K562 (cell line): ENCODE data around the gene KCNMB1. TPM values are rescaled to one million over a fixed set of nuclear protein-coding genes. Genes with fewer than 3 reads are reported as not detected.

Experiments
- ADNP ChIP-seq: fragments of 200-800 bp; sonication (Bioruptor generic); IDR thresholded peaks from 2 replicates; pipeline ENCODE4 v1.6.1; 2016; ENCODE audit warnings: missing genetic modification characterization, missing compliant biosample characterization
- CXXC5 ChIP-seq: fragments of 250-450 bp; sonication (Bioruptor Pico); IDR thresholded peaks from 2 replicates; pipeline ENCODE4 v1.8.0; 2022; ENCODE audit warnings: inconsistent platforms, mild to moderate bottlenecking, moderate library complexity
- DACH1 ChIP-seq: fragments of 450-650 bp; IDR thresholded peaks from 2 replicates; pipeline ENCODE4 v1.6.1; 2018; ENCODE audit not compliant: partially characterized antibody
- HDAC2 ChIP-seq: fragments of 450-650 bp; IDR thresholded peaks from 2 replicates; pipeline ENCODE4 v1.6.1; 2016; ENCODE audit warnings: mild to moderate bottlenecking
- KDM1A ChIP-seq, 2 experiments: fragments of 450-650 bp; IDR thresholded peaks; 2 replicates each; pipeline ENCODE4 v1.6.1; 2016; ENCODE audit warnings: mild to moderate bottlenecking in 2 of 2
- MGA ChIP-seq: fragments of 450-650 bp; IDR thresholded peaks from 2 replicates; pipeline ENCODE4 v1.6.1; 2016; ENCODE audit warnings: mild to moderate bottlenecking, moderate library complexity
- PTBP1 ChIP-seq: fragments of 200-400 bp; formaldehyde crosslinking; IDR thresholded peaks from 2 replicates; pipeline ENCODE4 v1.6.1; 2017; ENCODE audit warnings: low read depth, low read length
- SMARCC2 ChIP-seq: fragments of 450-650 bp; IDR thresholded peaks from 2 replicates; pipeline ENCODE4 v1.6.1; 2017; ENCODE audit warnings: antibody characterized with exemption, moderate library complexity, mild to moderate bottlenecking, low read depth
- ZNF551 ChIP-seq: fragments of 250-450 bp; sonication (Bioruptor Pico); IDR thresholded peaks from 2 replicates; pipeline ENCODE4 v1.5.0; 2021; ENCODE audit warnings: mild to moderate bottlenecking, moderate library complexity
- polyA plus RNA-seq, 8 experiments: library from polyadenylated mRNA; depleted of rRNA in 4 of 8; stranded (reverse) in 5 of 8; unstranded in 3 of 8; fragments of >200 nt; fragmentation: Nextera tagmentation in 2 of 8; fragmentation: Illumina TruSeq in 1 of 8; extraction: Ambion mirVana in 2 of 8; extraction: Trizol in 1 of 8; gene quantifications; 2 replicates each; pipeline versions ENCODE4 v1.2.1 to v1.2.3, GENCODE V29; 2011 to 2014; ENCODE audit warnings: inconsistent platforms in 1 of 8, missing spikeins in 1 of 8
- total RNA-seq, 7 experiments: library from RNA; depleted of rRNA in 6 of 7; stranded (reverse); fragments of >200 nt in 6 of 7; fragmentation: Illumina TruSeq in 2 of 7; extraction: Trizol in 2 of 7; gene quantifications; 2 replicates each; pipeline versions ENCODE4 v1.2.1 to v1.2.3, GENCODE V29; 2011 to 2021; ENCODE audit warnings: low replicate concordance in 1 of 7

Gene KCNMB1
- total and polyA plus RNA-seq, 9 of the 15 experiments (the other 6 are each of a cell fraction or from before 2014, with no cell fraction given), result not detected

DNA sequence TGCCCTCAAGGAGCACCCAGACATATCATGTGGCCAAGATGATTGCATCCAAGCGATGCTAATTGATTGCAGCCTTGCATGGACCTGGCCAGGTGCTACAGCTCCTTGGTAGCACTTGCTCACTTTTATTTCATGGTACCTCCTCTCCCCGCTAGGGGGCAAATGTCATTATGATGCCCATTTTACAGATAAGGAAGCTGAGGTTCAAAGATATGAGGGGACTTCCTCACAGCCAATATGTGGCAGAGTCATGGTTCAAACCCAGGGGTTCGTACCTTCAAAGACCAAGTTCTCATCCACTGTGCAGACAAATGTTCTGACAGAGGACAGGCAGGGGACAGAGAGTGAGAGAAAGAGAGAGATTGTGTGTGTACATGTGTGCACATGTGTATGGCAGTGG, 21.9 kb upstream of the KCNMB1 start (continued):
- TF ChIP-seq HDAC2 (peak; percentile 37; the same call in 1 of the 2 replicates), DACH1 (peak; percentile 19), KDM1A (IDR thresholded peaks at IDR 0.05) (peak; percentile 58 to 74), ADNP (peak; percentile 63; the same call in 1 of the 2 replicates), CXXC5 (CRISPR knock-in tag) (no peak), SMARCC2 (no peak), PTBP1 (0 out of 2 replicates have a peak, but pooled peaks have one; percentile 86), MGA (no peak), ZNF551 (CRISPR knock-in tag) (no peak)
